ENCODE data around the gene RRM1. TPM values are rescaled to one million over a fixed set of nuclear protein-coding genes. Genes with fewer than 3 reads are reported as not detected.
A peak's percentile ranks its signal among the peaks of the same experiment; 100 is the strongest.

Gene RRM1
- total RNA-seq, 2 donors from 2014 or later: 79.2 to 102 TPM

GRCh38 chr11:4065601-4066377 is 28.8 kb upstream of the RRM1 start:
- no peaks in the 10 kb centered on the region for H3K9me3 Mint-ChIP-seq
- Histone ChIP-seq H3K4me1 (ENCODE audit: control insufficient read depth, insufficient read depth, low read length) (no peaks in the 10 kb centered on the region), H3K27ac (ENCODE audit: low read depth, low read length) (no peak overlapping the region), H3K4me3 (ENCODE audit: low read length) (no peak overlapping the region), H3K9me3 (ENCODE audit: control insufficient read depth, low read length) (no peaks in the 10 kb centered on the region), H3K27me3 (ENCODE audit: control insufficient read depth, insufficient read depth, low read length, poor library complexity, severe bottlenecking) (no peaks in the 10 kb centered on the region), H3K9ac (ENCODE audit: extremely low read depth, low read length, poor library complexity, severe bottlenecking) (no peak overlapping the region), H3K36me3 (ENCODE audit: control insufficient read depth, insufficient read depth, low read length) (no peaks in the 10 kb centered on the region)
- no peaks in the 10 kb centered on the region for H3K27me3 Mint-ChIP-seq (ENCODE audit: insufficient read depth)
- no peak for TF ChIP-seq CTCF (conservative IDR thresholded peaks at IDR 0.05)
- peaks cover 9% of the 10 kb centered on the region for H3K4me1 Mint-ChIP-seq
- DNase-seq: peak; percentile 48
- WGBS, 2 experiments (ENCODE audit: insufficient coverage in 1 of 2, insufficient read length in 1 of 2): 97% methylated on average over 2 of the region's 2 CpGs; no CpG with 5 or more reads in 1 of the 2 experiments
- no peaks in the 10 kb centered on the region for H3K36me3 Mint-ChIP-seq (ENCODE audit: low read depth)
- no peak overlapping the region for H3K4me3 Mint-ChIP-seq
- H3K27ac Mint-ChIP-seq: peak overlapping the region; percentile 20

- no peak overlapping the region for H3K4me3 Mint-ChIP-seq
- TF ChIP-seq CTCF (conservative IDR thresholded peaks at IDR 0.05): no peak
- peak; percentile 5 for DNase-seq
- H3K36me3 ChIP-seq (ENCODE audit: control insufficient read depth, insufficient read depth, low read length): no peaks in the 10 kb centered on the region
- H3K9ac ChIP-seq (ENCODE audit: extremely low read depth, low read length, poor library complexity, severe bottlenecking): no peak overlapping the region
- H3K27me3 Mint-ChIP-seq (ENCODE audit: insufficient read depth): no peaks in the 10 kb centered on the region
- no peak overlapping the region for H3K27ac ChIP-seq (ENCODE audit: low read depth, low read length)
- peaks cover 12% of the 10 kb centered on the region for H3K4me1 Mint-ChIP-seq
- no peaks in the 10 kb centered on the region for H3K9me3 Mint-ChIP-seq
- H3K36me3 Mint-ChIP-seq (ENCODE audit: low read depth): no peaks in the 10 kb centered on the region
- no peaks in the 10 kb centered on the region for H3K27me3 ChIP-seq (ENCODE audit: control insufficient read depth, insufficient read depth, low read length, poor library complexity, severe bottlenecking)
- no peak overlapping the region for H3K27ac Mint-ChIP-seq
- H3K9me3 ChIP-seq (ENCODE audit: control insufficient read depth, low read length): no peaks in the 10 kb centered on the region
- no peak overlapping the region for H3K4me3 ChIP-seq (ENCODE audit: low read length)
- 88 to 100% methylated on average over 2 to 5 of the region's 5 CpGs for WGBS, 2 experiments (ENCODE audit: insufficient coverage in 1 of 2, insufficient read length in 1 of 2)
- peaks cover 3% of the 10 kb centered on the region for H3K4me1 ChIP-seq (ENCODE audit: control insufficient read depth, insufficient read depth, low read length)
These were observed 27.7 kb upstream of the RRM1 start for GRCh38 chr11:4066910-4067309.

- peaks cover 26% of the 10 kb centered on the region for H3K4me1 Mint-ChIP-seq
- Histone ChIP-seq H3K27ac (ENCODE audit: low read depth, low read length) (no peak overlapping the region), H3K9ac (ENCODE audit: extremely low read depth, low read length, poor library complexity, severe bottlenecking) (no peak overlapping the region), H3K27me3 (ENCODE audit: control insufficient read depth, insufficient read depth, low read length, poor library complexity, severe bottlenecking) (no peaks in the 10 kb centered on the region), H3K4me1 (ENCODE audit: control insufficient read depth, insufficient read depth, low read length) (peaks cover 5% of the 10 kb centered on the region), H3K4me3 (ENCODE audit: low read length) (no peak overlapping the region), H3K9me3 (ENCODE audit: control insufficient read depth, low read length) (no peaks in the 10 kb centered on the region), H3K36me3 (ENCODE audit: control insufficient read depth, insufficient read depth, low read length) (no peaks in the 10 kb centered on the region)
- no peak overlapping the region for H3K4me3 Mint-ChIP-seq
- no peaks in the 10 kb centered on the region for H3K36me3 Mint-ChIP-seq (ENCODE audit: low read depth)
- H3K27me3 Mint-ChIP-seq (ENCODE audit: insufficient read depth): no peaks in the 10 kb centered on the region
- no peak for TF ChIP-seq CTCF (conservative IDR thresholded peaks at IDR 0.05)
- no peaks in the 10 kb centered on the region for H3K9me3 Mint-ChIP-seq
- DNase-seq: peak; percentile 19
- 84 to 100% methylated on average over 1 of the region's 1 CpG for WGBS, 2 experiments (ENCODE audit: insufficient coverage in 1 of 2, insufficient read length in 1 of 2)
- H3K27ac Mint-ChIP-seq: no peak overlapping the region
These were observed 25.6 kb upstream of the RRM1 start for GRCh38 chr11:4068962-4069361.

Measured in endodermal cell (in vitro differentiated cells).